GM13977 (cell line): ENCODE data around the gene CALML4.
A peak's percentile ranks its signal among the peaks of the same experiment; 100 is the strongest.

Experiments
- DNase-seq: peaks from one replicate; pipeline ENCODE4 v3.0.0; 2012; ENCODE audit warnings: low spot score
- in situ Hi-C: fragments of 300-500 bp; cut with MboI; formaldehyde crosslinking; loops from one replicate; pipeline ENCODE4 v1.12.0; 2022; ENCODE audit warnings: low sequenced_read_pairs, low pct_unique_long_range_greater_than_20kb, mixed read lengths, inconsistent platforms; ENCODE audit not compliant: unreplicated experiment
- TF ChIP-seq, protein P1 (sequence below): IDR thresholded peaks from 2 replicates; pipeline ENCODE4 v1.5.1; 2012; ENCODE audit warnings: mild to moderate bottlenecking, control low read depth; ENCODE audit not compliant: insufficient read depth; ENCODE audit errors: extremely low read depth, missing control alignments

Gene CALML4

GRCh38 chr15:68210409-68210756, 5.3 kb upstream of the CALML4 start:
- in situ Hi-C loops = no loop called here
- DNase-seq = no peak
- TF ChIP-seq, protein P1, sequence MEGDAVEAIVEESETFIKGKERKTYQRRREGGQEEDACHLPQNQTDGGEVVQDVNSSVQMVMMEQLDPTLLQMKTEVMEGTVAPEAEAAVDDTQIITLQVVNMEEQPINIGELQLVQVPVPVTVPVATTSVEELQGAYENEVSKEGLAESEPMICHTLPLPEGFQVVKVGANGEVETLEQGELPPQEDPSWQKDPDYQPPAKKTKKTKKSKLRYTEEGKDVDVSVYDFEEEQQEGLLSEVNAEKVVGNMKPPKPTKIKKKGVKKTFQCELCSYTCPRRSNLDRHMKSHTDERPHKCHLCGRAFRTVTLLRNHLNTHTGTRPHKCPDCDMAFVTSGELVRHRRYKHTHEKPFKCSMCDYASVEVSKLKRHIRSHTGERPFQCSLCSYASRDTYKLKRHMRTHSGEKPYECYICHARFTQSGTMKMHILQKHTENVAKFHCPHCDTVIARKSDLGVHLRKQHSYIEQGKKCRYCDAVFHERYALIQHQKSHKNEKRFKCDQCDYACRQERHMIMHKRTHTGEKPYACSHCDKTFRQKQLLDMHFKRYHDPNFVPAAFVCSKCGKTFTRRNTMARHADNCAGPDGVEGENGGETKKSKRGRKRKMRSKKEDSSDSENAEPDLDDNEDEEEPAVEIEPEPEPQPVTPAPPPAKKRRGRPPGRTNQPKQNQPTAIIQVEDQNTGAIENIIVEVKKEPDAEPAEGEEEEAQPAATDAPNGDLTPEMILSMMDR = no peak

GRCh38 chr15:68209735-68210408, 4.7 kb upstream of the CALML4 start:
- in situ Hi-C loops = no loop called here

DNA sequence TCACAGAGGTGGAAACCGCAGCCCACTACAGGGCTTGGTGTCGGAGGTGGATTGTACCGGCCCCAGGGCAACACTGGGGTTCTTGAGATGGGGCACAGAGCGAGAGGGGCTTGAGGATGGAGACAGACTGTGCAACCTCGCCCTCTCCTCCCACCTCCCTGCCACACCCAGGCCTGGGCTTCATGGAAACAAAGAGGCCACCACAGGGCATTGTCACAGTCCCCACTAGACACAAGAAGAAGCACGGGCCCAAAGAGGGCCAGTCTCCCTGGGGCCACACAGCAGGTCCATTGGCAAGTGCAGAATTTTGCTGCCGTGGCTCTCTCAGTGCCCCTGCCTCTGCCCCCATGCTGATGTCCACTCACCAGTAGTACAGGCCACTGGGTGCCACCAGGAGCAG, 4.1 kb upstream of the CALML4 start:
- in situ Hi-C loops = no loop called here
- TF ChIP-seq, protein P1 = no peak
- DNase-seq = no peak

More at GRCh38 chr15:68209735-68210408, 4.7 kb upstream of the CALML4 start:
- peak; percentile 69 for DNase-seq
- TF ChIP-seq, protein P1 = no peak

GRCh38 chr15:68208636-68209240, 3.6 kb upstream of the CALML4 start:
- DNase-seq = no peak
- in situ Hi-C loops = no loop called here
- TF ChIP-seq, protein P1 = no peak

DNA sequence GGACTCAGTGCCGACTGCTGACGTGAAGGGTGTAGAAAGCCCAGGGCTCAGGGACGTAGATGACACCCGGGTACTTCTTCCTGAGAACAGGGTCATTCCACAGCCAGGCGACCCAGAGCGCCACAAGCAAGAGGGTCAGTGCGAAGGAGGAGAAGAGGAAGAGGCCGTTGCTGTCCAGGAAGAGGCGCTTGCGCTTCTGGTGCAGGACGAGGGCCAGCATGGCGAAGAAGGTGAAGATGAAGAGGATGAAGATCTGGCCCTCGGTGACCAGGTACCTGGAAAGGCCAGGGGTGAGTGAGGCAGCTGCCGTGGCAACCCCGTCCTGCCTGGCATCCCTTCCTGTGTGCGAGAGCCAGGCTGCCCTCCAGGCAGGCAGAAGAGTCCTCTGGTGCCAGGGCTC, 3.0 kb upstream of the CALML4 start:
- TF ChIP-seq, protein P1 = no peak
- no peak for DNase-seq
- in situ Hi-C loops = no loop called here

DNA sequence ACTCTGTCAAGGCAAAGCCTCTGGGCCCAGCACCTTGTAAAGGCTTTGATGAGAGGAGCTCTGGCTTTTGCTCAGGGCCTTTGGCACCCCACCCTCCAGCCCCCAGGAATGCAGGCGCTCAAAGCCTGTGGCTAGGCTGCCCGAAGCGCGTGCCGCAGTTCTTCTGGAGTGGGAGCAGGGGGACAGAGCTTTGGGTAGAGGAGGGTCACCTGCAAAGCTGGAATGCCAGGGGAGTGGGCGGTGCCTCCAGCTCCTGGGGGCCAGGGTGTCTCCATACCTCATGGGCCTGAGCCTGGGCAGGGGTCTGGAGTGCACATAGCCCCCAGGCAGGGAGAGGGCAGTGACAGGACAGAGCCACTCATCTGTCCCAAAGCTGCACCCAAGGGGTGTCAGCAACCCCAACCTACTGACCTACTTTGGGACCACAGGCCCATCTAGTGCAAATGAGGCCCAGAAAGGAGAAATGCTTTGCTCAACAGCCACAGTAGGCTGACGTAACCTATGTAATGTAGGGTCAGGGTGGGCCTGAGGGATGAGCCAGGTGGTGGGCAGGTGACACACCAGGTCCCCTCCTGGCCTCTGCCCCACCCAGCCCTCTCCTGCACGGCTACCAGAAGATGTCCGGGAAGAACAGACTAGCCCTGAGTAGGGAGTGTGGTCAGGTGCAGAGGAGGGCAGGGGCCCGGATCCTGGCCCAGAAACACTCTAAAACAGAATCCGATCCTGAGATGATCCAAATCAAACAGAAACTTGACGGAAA, 2.2 kb upstream of the CALML4 start:
- in situ Hi-C loops = no loop called here
- no peak for DNase-seq
- TF ChIP-seq, protein P1 = no peak
